NK-92 treated with Interleukin-12 subunit alpha and Interleukin-12 subunit beta, amount 100 ng/mL, for 24 hours (cell line): Measurements from ENCODE around the gene WDR5B.
A peak's percentile ranks its signal among the peaks of the same experiment; 100 is the strongest.

Experiments
- DNase-seq: peaks from one replicate; lab custom pipeline; 2025; lab: John Stamatoyannopoulos, UW

The WDR5B gene

DNA sequence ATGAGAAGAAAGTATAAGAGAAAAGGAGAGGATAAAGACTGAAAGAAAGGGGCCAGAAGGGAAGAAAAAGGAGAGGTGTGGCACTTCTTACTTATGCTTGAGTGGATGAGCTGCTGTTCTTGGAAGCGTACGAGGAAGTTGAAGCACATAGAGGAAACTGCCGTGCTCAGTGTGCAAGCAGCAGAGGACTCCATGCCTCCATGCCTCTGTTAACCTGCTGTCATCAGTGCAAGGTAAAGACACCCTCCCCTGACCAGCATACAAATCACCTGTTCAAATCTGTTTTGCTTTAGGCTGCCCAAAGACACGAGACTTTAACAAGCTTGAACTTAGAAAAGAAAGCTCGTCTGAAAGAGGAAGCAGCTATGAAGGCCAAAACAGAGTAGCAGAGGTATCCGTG lies 6.4 kb downstream of the WDR5B start:
- DNase-seq, result no peak

DNA sequence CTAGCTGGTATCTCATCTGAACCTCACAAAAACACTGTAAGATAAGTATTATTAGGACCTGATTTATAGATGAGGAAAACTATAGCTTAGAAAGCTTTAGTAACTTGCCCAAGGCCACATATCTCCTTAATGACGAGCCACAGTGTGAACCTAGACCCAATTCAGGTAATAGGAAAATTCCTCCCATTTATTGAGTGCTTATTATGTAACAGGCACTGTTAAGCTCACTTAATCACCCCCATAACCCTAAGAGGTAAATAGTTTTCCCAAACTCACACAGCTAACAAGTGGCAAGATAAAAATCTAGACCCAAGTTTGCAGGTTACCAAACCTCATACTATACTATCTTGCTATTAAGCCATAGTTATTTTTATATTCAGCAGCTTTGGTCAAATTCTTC lies 7.9 kb downstream of the WDR5B start:
- DNase-seq, result no peak

DNA sequence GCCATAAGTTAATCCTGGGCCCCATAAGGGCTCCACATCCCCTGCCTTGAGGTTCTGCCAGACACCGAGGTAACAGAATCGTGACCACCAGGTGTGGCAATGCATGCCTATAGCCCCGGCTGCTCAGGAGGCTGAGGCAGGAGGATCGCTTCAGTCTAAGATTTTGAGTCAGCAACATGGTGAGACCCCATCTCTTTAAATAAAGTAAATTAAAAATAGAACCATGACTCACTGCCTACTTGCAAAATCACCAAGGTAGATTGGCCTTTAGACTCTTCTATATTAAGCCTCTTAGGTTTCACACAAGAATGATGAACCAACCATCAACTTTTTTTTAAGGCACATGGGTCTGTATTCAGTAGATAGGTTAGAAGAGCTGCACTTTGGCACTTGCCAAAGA lies 9.7 kb downstream of the WDR5B start:
- DNase-seq, result peak; percentile 45

DNA sequence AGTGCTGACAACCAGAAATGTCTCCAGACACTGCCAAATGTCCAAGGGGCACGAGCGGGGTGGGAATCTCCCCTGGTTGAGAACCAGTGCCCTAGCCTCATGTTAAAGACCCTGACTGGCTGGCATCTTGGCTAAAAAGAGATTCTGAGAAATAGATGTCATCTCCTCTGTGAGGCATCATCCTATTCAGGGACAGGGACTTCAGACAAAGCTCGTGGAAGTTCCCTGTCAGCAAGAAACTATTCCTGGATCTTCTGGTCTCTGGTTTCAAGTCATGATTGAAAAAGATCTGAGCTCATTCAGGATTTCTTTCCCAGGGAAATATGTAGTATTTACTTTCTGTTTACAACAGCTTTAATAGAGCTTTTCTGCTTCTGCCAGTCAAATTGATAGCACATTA lies 10.8 kb downstream of the WDR5B start:
- no peak for DNase-seq

DNA sequence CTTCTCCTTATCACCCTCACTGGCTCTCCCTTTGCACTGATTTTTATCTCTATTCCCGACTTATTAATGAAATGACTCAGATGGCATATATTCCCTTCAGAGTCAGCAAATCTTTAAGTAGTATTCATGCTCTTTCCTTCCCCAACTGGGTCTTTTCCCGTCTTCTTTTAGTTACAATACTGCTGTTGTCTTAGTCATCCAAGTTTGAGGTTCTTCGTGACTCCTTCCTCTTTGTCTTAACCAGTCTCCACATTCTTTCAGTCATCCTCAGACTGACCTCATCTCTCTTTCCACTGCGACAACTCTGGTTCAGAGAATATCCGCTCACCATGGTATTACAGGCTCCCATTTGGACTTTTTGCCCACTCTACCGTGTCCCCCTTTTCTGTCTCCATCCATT lies 12.4 kb downstream of the WDR5B start:
- DNase-seq, result no peak

DNA sequence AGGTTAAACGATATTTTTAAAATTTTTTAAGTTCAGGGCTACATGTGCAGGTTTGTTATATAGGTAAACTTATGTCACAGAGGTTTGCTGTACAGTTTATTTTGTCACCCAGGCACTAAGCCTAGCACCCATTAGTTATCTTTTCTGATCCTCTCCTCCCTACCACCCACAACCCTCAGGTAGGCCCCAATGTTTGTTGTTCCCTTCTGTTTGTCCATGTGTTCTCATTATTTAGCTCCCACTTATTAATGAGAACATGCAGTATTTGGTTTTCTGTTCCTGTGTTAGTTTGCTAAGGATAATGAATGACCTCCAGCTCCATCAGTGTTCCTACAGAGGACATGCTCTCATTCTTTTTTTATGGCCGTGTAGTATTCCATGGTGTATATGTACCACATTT lies 16.9 kb downstream of the WDR5B start:
- no peak for DNase-seq

DNA sequence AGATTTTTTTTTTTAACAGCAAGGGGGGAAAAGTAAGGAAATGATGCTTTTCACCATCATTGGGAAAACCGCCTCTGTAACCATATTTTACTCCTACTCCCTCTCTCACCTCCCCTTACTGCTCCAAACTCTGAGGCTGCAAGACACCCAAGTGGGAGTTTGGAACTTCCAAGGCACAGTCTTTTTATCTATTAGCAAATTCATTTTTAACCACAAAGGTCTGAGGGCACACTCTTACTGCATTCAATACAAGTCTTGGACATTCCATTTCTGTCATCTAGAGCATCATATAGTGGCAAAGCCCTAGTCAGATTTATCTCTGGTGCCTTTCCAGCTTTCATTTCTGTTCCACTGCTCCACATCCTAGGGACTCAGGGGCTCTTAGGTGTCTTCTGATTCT lies 18.7 kb downstream of the WDR5B start:
- DNase-seq, result no peak

DNA sequence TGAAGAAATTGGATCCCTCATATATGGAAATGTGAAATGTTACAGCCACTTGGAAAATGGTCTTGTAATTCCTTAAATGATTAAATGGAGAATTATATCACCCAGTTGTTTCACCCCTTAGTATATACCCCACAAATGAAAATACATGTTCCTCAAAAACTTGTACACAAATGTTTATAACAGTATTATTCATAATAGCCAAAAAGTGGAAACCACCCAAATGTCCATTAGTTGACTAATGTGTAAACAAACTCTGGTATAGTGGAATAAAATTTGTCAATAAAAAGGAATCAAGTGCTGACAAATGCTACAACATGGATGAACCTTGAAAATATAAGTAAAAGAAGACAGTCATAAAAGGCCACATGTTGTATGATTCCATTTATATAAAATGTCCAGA lies 19.4 kb downstream of the WDR5B start:
- DNase-seq, result no peak

DNA sequence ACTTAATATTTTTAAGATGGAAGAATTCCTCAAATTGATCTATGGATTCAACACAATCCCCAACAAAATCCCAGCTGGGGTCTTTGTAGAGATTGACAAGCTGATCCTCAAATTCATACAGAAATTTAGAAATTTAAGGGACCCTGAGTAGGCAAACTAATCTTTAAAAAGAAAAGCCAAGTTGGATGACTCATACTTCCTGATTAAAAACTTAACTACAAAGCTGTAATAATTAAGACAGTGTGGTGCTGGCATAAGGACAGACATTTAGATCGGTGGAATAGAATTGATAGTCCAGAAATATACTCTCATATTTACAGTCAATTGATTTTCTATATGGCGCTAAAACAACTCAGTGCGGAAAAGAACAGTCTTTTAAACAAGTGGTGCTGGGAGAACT lies 20.3 kb downstream of the WDR5B start:
- DNase-seq, result no peak

DNA sequence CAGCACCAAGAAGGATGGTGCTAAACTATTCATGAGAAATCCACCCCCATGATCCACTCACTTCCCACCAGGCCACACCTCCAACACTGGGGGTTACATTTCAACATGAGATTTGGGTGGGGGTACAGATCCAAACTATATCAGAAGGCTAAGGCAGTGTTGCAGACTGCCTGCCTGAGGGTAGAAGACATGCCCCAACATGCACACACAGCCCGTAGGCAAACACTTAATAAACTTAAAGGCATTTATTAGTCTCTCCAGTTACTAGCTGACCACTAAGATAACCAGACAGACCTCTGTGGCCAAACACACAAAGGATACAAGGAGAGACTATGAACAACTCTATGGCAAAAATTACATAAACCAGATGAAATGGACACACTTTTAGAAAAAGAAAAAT lies 21.7 kb downstream of the WDR5B start:
- no peak for DNase-seq

DNA sequence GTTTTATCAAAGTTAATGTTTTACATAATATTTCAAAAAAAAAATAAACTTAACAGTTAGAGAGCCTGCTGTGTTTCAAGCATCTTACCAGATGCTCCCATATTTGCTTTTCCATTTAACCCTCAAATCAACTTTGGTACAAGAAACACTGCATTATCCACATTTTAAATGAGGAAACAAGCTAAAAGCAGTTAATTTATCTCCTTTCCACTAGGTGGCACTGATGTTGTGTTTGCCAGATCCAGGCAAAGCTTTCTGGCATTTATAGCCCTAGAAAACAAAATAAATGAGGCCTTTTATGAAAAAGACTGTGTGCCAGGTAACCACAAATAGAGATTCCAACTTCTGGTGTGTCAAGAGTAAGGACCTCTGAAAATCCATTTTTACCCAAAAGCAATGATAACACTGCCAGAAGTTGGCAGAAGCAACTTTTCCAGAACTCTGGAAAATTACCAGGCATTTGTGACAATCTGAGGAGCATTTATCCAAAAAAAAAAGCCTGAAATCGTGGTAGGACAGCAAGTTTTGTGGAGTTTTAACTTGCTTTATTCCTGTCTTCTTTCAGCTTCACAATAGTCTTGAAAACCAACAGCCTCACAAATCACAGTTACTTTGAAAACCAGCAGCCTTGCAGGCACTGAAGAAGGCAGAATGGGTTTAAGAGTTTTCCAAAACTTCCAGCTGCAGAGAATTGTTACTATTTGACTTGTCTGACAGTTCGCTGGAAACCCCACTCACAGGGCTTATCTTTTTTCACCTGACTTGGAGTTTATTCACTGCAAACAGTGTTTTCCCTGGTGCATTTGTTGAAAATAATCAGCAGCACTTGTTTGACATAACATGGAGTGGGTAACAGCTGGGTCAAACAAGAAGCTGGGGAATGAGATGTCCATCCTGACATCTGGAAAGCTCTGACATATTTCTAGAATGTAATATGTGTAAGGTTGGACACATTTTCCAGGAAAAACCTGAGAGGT lies 22.7 kb downstream of the WDR5B start:
- no peak for DNase-seq

DNA sequence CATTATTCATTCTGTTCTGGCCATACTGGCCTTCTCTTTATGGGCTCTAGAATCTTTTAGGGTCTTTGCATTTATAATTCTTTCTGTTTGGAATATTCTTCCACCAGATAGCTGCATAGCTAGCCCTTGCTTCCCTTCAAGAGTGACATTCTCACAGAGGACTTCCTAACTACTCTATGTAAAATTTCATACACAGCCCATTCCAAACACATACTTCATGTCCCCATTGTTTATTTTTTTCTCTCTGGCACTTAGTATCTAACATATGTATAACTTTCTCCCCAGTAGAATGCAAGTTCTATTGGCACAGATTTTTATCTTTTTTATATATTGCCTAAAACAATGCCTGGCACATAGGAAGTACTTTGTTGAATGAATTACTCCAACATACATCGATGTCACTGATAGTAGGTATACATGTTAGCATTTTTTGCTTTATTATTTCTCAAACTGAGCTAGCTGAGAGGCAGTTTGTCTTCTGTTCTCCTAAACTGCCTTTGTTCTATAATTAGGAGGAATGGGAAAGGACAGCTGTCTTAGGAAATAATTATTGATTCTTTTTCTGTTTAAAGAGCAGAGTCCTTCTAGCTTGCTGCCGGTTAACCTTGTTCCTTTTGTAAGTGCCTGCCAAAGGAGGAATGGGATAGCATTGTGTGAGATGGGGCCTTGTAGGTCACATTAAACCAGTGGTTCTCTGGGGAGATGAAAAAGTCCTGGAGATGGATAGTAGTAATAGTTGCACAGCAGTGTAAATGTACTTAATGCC lies 24.0 kb downstream of the WDR5B start:
- no peak for DNase-seq

DNA sequence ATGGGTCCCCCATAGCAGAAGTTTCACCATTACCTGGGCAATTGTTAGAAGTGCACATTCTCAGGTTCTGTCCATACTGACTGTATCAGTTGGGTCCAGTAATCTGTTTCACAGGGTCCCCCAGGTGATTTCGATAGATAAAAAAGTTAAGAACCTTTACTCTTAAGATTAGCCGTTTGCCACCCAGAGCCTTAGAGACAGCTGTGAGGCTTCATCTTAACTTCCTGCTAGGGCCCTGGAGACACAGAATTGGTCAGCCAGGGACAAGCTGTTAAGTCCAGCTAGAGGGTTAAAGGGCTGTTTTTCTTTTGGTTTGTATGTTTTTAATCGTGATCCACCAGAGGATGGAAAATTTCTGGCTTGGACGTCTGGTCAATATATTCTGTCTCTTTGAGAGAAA lies 25.2 kb downstream of the WDR5B start:
- DNase-seq, result no peak

DNA sequence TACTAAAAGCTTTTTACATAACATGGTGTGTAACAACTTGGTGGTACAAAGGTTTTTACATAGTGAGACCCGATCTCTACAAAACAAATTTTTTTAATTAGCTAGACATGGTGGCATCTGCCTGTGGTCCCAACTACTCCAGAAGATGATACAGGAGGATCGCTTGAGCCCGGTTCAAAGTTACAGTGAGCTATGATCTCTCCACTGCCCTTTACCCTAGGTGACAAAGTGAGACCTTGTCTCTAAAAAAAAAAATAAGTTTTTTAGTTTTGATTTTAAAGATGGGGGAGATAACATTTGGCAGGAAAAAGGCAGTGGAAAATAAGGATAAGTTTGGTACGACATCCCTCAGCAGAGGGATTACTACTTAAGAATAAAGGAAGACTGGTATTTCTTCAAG lies 26.0 kb downstream of the WDR5B start:
- DNase-seq, result no peak

DNA sequence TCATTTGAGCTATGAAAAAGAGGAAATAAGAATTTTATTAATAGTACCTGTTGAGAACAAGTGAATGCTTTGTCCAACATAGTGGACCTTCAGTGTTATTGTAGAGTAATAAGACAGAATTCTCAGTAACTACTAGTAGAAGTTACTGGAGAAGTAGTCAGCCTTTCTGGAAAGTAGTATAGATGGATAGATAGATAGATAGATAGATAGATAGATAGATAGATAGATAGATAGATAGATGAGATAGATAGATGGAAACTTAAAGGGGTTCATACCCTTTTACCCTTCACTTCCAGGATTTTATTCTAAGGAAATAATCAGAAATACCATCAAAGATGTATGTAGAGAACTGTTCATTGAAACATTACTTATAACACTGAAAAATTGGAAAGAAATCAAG lies 26.7 kb downstream of the WDR5B start:
- no peak for DNase-seq

DNA sequence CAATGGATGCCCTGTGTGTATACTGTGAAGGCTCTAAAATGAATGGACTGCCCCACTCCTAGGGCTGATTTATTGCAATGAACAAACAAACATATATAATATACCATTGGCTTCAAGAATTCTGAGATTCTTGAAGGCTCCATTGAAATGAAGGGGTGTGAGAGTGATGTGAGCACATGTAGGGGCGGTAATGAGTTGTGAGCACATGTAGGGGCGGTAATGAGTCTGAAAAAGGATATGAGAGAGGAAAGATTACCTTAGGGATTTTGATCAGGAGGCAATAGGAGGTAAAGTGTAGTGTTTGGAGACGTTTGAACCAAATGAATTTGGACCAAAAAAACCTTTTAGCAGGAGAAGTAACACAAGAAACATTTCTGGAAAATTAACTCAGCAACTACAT lies 28.2 kb downstream of the WDR5B start:
- no peak for DNase-seq

DNA sequence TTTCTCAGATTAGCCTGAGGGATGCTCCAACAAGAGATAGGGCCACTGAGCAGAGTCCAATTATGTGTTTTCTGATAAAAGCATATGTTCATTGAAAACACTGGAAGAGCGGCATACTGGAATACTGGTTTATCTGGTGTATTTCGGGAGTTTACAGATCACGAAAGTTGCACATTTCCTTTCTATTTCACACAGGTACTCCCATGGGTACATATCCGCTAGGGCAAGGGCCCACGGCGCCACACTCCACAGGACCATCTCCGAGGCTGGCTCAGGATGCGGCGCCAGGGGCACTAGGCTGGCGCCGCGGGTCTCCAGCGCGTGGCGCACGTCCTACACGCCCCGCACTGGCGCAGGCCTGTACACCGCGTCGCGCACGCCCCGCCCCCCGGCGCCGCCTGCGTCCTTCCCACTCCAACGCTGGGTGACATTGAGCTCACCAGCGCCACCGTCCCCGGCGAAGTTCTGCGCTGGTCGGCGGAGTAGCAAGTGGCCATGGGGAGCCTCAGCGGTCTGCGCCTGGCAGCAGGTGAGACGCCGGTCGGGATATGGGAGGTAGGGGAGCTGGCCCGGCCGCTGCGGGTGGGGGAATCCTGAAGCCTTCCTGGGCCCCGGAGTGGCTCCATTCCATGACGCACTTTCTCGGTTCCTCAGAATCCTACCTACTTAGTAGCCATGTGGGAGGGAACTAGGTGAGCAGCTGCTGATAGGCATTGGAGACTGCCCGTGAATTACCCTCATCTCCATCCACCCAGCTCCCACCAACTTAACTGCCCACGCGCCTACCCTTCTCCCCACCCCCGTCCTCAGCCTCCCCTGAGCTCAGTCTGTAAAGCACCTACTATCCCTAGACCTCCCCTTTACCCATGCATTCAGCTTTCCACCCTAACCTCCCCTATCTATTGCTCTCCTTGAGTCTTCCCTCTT lies 31.8 kb downstream of the WDR5B start, which contains the start of gene FAM162A:
Gene FAM162A (plus strand): TSS at position 412 of the 927 bp plus-strand sequence. CDS start 84 bp downstream, at position 496.
- DNase-seq, result peak; percentile 94

DNA sequence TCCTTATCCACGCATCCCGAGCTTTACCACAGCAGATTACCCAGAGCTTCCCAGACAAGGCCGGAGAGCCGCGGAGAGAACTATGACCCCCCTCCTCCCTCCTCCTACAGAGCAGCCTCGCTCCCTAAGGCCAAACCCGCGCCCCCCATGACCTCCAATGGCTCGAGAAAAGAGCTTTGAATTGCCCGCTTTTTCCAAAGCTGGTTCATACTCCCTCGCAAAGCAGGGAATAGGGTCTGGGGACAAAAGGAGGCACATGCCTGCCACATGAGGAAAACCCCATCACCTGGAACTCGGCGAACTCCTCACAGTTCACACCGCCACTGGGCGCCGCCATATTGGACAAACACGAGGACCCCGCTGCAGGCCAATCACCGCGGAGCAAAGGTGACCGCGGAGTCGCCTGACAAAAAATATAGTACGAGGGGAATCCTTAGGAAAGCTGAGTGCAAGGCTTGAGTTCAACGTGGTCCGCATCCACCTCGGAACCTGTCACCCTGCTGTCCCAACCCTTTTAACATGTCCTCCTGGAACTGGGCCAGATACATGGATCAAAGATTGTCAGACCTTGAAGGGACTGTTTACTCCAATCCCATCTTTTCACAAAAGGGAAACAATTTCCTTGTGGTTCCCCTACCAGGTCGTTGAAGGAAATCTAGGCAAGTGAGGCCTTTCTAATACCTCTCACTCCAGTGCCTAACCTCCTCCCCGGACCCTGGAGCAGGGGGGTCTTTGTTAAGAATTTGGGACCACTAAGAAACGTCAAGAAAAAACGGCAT lies 32.8 kb downstream of the WDR5B start, which contains the start of gene MIX23:
Gene MIX23 (minus strand): TSS at position 344 of the 779 bp plus-strand sequence. CDS start 7 bp downstream, at position 337.
- DNase-seq, result peak; percentile 77

DNA sequence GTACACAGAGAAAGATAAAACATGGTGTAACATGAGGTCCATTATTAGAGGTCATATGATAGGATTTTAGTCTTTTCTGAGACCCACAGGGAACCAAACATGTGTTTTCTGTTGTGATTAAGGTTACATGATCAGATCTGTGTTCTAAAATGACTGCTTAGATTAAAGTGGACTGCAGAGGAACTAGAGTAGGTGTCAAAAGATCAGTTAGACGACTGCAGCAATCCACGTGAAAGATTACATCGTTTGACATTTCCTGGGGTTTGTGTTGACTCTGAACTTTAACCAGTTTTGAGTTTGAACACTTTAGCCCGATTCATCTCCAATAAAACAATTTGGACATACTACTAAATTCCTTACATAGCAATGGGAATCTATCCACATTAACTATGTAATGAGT lies 37.9 kb downstream of the WDR5B start:
- no peak for DNase-seq

DNA sequence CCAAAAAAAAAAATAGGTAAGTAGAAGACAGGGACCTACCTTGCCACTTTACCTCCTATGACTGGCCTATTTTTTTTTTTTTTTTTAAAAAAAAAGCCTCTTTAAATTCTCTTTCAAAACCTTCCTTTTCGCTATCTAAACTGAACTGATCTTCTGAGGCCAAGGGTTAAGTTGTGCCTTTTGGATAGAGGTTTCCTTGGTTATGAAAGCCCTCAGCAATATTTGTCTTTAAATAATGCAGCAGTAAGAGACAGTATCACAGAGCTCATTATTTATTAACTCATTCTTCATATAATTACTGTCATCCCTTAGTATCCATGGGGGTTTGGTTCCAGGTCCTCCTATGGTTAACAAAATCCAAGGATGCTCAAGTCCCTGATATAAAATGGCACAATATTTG lies 41.8 kb downstream of the WDR5B start:
- DNase-seq, result no peak

DNA sequence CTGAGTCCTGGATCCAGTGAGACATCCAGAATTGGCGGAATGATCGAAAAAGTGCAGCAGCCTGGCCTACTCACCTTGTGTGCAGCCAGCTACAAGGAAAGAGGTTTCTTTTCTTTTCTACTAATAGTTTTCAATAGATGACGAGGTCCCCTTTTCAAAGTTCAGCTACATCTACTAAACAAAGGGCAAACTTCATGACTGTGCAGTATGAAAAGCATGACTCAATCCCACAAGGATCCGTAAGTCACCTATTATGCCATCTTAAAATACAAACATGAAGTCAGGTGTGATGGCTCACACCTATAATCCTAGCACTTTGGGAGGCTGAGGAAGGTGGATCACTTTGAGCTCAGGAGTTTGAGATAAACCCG lies 49.5 kb downstream of the WDR5B start:
- no peak for DNase-seq
